Suprapubic skin (tissue), 4 donors: ENCODE measurements around the gene VRTN.

Source experiments
- POLR2A ChIP-seq, 2 donors: fragments of 450-650 bp; IDR thresholded peaks; one replicate each; pipeline ENCODE4 v1.6.1; 2017; ENCODE audit warnings: antibody characterized with exemption in 2 of 2, mild to moderate bottlenecking in 2 of 2, moderate library complexity in 2 of 2
- POLR2AphosphoS5 ChIP-seq, 3 donors: sonication (generic); formaldehyde crosslinking; IDR thresholded peaks; one replicate each; pipeline ENCODE4 v1.6.1; 2017; ENCODE audit warnings: antibody characterized with exemption in 3 of 3
- TF ChIP-seq, protein P1 (sequence below), 2 donors: fragments of 200-600 bp in 1 of 2; fragments of 450-650 bp in 1 of 2; sonication (generic) in 1 of 2; IDR thresholded peaks; one replicate each; pipeline ENCODE4 v1.5.1; 2016 to 2019; ENCODE audit warnings: antibody characterized with exemption in 2 of 2, mild to moderate bottlenecking in 1 of 2, moderate library complexity in 1 of 2

DNA sequence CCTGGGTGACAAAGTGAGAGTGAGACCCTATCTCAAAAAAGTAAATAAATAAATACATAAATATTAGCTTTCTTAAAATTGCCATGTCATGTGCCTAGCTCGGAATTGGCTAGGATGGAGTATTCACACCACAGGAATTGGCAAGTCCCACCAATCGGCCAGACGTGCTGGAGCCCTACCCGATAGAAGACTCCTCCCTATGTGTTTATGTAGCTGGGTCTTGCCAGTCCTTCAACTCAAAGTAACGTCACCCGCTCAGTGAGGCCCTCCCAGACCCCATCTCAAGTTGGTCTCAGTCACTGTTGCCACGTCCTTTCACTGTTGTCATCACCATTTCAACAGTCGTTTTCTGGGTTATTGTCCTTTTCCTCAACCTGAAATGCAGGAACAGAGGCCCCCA is 20.2 kb downstream of the VRTN start:
- TF ChIP-seq, protein P1, sequence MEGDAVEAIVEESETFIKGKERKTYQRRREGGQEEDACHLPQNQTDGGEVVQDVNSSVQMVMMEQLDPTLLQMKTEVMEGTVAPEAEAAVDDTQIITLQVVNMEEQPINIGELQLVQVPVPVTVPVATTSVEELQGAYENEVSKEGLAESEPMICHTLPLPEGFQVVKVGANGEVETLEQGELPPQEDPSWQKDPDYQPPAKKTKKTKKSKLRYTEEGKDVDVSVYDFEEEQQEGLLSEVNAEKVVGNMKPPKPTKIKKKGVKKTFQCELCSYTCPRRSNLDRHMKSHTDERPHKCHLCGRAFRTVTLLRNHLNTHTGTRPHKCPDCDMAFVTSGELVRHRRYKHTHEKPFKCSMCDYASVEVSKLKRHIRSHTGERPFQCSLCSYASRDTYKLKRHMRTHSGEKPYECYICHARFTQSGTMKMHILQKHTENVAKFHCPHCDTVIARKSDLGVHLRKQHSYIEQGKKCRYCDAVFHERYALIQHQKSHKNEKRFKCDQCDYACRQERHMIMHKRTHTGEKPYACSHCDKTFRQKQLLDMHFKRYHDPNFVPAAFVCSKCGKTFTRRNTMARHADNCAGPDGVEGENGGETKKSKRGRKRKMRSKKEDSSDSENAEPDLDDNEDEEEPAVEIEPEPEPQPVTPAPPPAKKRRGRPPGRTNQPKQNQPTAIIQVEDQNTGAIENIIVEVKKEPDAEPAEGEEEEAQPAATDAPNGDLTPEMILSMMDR (IDR thresholded peaks at IDR 0.05) = no peak
- TF ChIP-seq POLR2A (IDR thresholded peaks at IDR 0.05) = no peak
- no peak for TF ChIP-seq POLR2AphosphoS5 (IDR thresholded peaks at IDR 0.05)
